Heart right ventricle (tissue), 16 donors: ENCODE results near the gene PPP3CA. TPM values are rescaled to one million over a fixed set of nuclear protein-coding genes. Genes with fewer than 3 reads are reported as not detected.

Source experiments
- ATAC-seq, 8 donors: fragments of 200-7000 bp; cut with Tn5 transposase; one replicate each; pipeline ENCODE4 v1.9.1; 2020; ENCODE audit warnings: mild to moderate bottlenecking in 8 of 8, moderate library complexity in 8 of 8, moderate number of reproducible peaks in 1 of 8
- DNase-seq, 2 donors: peaks; one replicate each; pipeline ENCODE4 v3.0.0-alpha.2; 2020
- H3K27ac ChIP-seq, 10 donors: fragments of 200-600 bp; sonication (generic) in 2 of 10; one replicate each; pipeline versions ENCODE4 v1.5.0 to v1.8.0; 2020 to 2022; ENCODE audit warnings: mild to moderate bottlenecking in 3 of 10
- H3K27me3 ChIP-seq, 7 donors: fragments of 200-600 bp; one replicate each; pipeline ENCODE4 v1.8.0; 2021 to 2022; ENCODE audit warnings: mild to moderate bottlenecking in 2 of 7
- H3K36me3 ChIP-seq, 9 donors: fragments of 200-600 bp; sonication (generic) in 1 of 9; one replicate each; pipeline versions ENCODE4 v1.5.0 to v1.8.0; 2020 to 2022; ENCODE audit warnings: mild to moderate bottlenecking in 2 of 9
- H3K4me1 ChIP-seq, 9 donors: fragments of 200-600 bp; sonication (generic) in 1 of 9; one replicate each; pipeline versions ENCODE4 v1.5.0 to v1.8.0; 2020 to 2022; ENCODE audit warnings: mild to moderate bottlenecking in 4 of 9
- H3K4me3 ChIP-seq, 10 donors: fragments of 200-600 bp; sonication (generic) in 2 of 10; one replicate each; pipeline versions ENCODE4 v1.5.0 to v1.8.0; 2020 to 2022; ENCODE audit warnings: mild to moderate bottlenecking in 7 of 10, moderate library complexity in 2 of 10
- H3K9me3 ChIP-seq, 11 donors: fragments of 200-600 bp in 10 of 11; sonication (generic) in 2 of 11; one replicate each; pipeline versions ENCODE4 v1.5.0 to v1.8.0; 2013 to 2022; ENCODE audit warnings: mild to moderate bottlenecking in 2 of 11, control low read depth in 1 of 11, moderate library complexity in 1 of 11
- CTCF ChIP-seq, 9 donors: fragments of 200-600 bp; sonication (generic) in 2 of 9; IDR thresholded peaks; one replicate each; pipeline versions ENCODE4 v1.5.0 to v1.8.0; 2021 to 2022; ENCODE audit warnings: antibody characterized with exemption in 9 of 9, mild to moderate bottlenecking in 5 of 9, moderate library complexity in 1 of 9
- WGBS, 2 donors: extraction: QIAGEN DNeasy Blood & Tissue Kit; methylation state at CpG; one replicate each; pipeline ENCODE4 v1.1.7; 2013; ENCODE audit warnings: inconsistent platforms in 1 of 2; 5-methylcytosine and 5-hydroxymethylcytosine counted together
- intact Hi-C, 10 donors: fragments of 100-400 bp; cut with DNase I; formaldehyde crosslinking; loops; one replicate each; pipeline versions ENCODE4 v1.11.1 to v1.14.2; 2022
- polyA plus RNA-seq, 2 donors: library from polyadenylated mRNA; stranded (reverse); fragments of 200-250 nt; gene quantifications; one replicate each; pipeline ENCODE4 v1.2.3, GENCODE V29; 2013
- total RNA-seq, 10 donors: library from RNA; stranded (reverse); fragmentation: NEBNext Ultra II Directional in 3 of 10; extraction: Animal tissue kit (Norgen Biotek cat#: 25700) in 3 of 10; gene quantifications; one replicate each; pipeline versions ENCODE4 v1.2.1 to v1.2.4, GENCODE V29; 2021 to 2023
- donor health status: Arrhythmogenic right ventricular cardiomyopathy.
- donor health status: ischemic (EF 13 %, LVEDD 7.1; RV severe dilation, severe dysfunction).
- donor health status: healthy with polysubstance abuse.
- donor health status: DM: no; HTN: yes; CAD: no.
- donor health status: DM: no; HTN: no; CAD: no.
- donor health status: ischemic (EF 25% LVEDD 6.9; RV normal size, moderate dysfunction).
- donor health status: ischemic (EF 25% LVEDD 5.7; RV mildly dilated, moderate dysfunction).
- donor health status: healthy.
- donor health status: DM: yes; HTN: yes; CAD: no.
- donor health status: Ischemic cardiomyopathy.
- donor health status: ischemic (EF 35%, LVEDD 5.7; RV mildly dilated, moderate dysfunction).
- donor health status: nonischemic (EF 11% LVEDD 7.7; RV severe dilation, severe dysfunction).
- donor health status: DM: yes; HTN: yes; CAD: no.
- donor health status: PGD.
- donor health status: ischemic (EF 29% LVEDD 5.4; RV normal size, mild dysfunction).
- donor health status: nonischemic (EF 23%, LVEDD 6.1; RV moderate dilation, normal function).

Gene PPP3CA
- total and polyA plus RNA-seq, 12 donors = 8.1 to 30.8 (median 19.1) TPM

DNA sequence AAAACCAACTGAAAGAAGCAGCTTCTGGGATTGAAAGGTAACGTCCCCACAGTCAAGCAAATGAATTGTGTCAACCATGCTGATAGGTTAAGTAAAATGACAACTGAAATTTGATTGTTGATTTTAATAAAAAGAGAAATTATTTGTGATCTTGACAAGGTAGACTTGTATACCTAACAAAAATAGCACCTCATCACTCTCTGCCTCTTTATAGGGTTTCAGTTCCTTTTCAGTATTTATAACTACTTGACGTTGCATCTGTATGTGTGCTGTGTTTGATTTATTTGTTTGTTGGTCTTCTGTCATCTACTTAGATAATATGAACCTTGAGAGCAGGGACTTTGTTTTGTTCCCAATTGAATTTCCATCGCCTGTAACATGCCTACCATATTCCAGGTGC lies 7.9 kb upstream of the PPP3CA start:
- Histone ChIP-seq H3K27me3 (no peaks in the 10 kb centered on the region), H3K9me3 (no peaks in the 10 kb centered on the region), H3K27ac (no peak overlapping the region), H3K4me3 (no peak overlapping the region), H3K36me3 (no peaks in the 10 kb centered on the region), H3K4me1 (peaks cover 0 to 12% (median 0%) of the 10 kb centered on the region in 9 donors)
- intact Hi-C loops = no loop called here
- ATAC-seq (no peak), DNase-seq (no peak)
- TF ChIP-seq CTCF (IDR thresholded peaks at IDR 0.05) = no peak
- 90 to 94% methylated on average over 3 of the region's 3 CpGs for WGBS, 2 donors

- Histone ChIP-seq H3K27ac (no peak overlapping the region), H3K9me3 (no peaks in the 10 kb centered on the region), H3K27me3 (no peaks in the 10 kb centered on the region), H3K36me3 (no peaks in the 10 kb centered on the region), H3K4me3 (no peak overlapping the region), H3K4me1 (peaks cover 0 to 26% (median 20%) of the 10 kb centered on the region in 9 donors)
- ATAC-seq = no peak
- intact Hi-C loops = loop anchor here in 9 of 10 donors (5.0 to 10.0 kb wide), 15 partner anchors 42 to 385 kb away; no protein-coding TSS in a partner anchor
- no peak for TF ChIP-seq CTCF (IDR thresholded peaks at IDR 0.05)
- DNase-seq = no peak
- WGBS, 2 donors = 94 to 96% methylated on average over 2 of the region's 2 CpGs
Measured at GRCh38 chr4:101349801-101350064, 2.4 kb upstream of the PPP3CA start.

GRCh38 chr4:101348995-101349800 lies 1.9 kb upstream of the PPP3CA start:
- intact Hi-C loops = loop anchor here in 9 of 10 donors (5.0 to 10.0 kb wide), 15 partner anchors 42 to 386 kb away; no protein-coding TSS in a partner anchor
- H3K27ac ChIP-seq = no peak overlapping the region
- no peaks in the 10 kb centered on the region for H3K36me3 ChIP-seq
- DNase-seq = peak; percentile 54 to 57
- no peak for ATAC-seq
- TF ChIP-seq CTCF (IDR thresholded peaks at IDR 0.05) = no peak
- H3K9me3 ChIP-seq = no peaks in the 10 kb centered on the region
- peaks cover 0 to 31% (median 20%) of the 10 kb centered on the region in 9 donors for H3K4me1 ChIP-seq
- 50 to 57% methylated on average over 5 of the region's 5 CpGs for WGBS, 2 donors
- peak overlapping the region in 1 of 10 donors; percentile 81 for H3K4me3 ChIP-seq
- H3K27me3 ChIP-seq = no peaks in the 10 kb centered on the region

GRCh38 chr4:101348367-101348827 lies 1.1 kb upstream of the PPP3CA start:
- DNase-seq (peak in 1 of 2 donors; percentile 25), ATAC-seq (peak in 4 of 8 donors; percentile 2 to 46 (median 10))
- H3K4me3 ChIP-seq = peak overlapping the region; percentile 81 to 95 (median 92)
- TF ChIP-seq CTCF (IDR thresholded peaks at IDR 0.05) = peak in 1 of 9 donors; percentile 0
- H3K9me3 ChIP-seq = no peaks in the 10 kb centered on the region
- H3K27ac ChIP-seq = peak overlapping the region; percentile 91 to 99 (median 96)
- no peaks in the 10 kb centered on the region for H3K36me3 ChIP-seq
- 12 to 16% methylated on average over 24 of the region's 24 CpGs for WGBS, 2 donors
- no peaks in the 10 kb centered on the region for H3K27me3 ChIP-seq
- peaks cover 0 to 36% (median 26%) of the 10 kb centered on the region in 9 donors for H3K4me1 ChIP-seq
- intact Hi-C loops = loop anchor here in 9 of 10 donors (5.0 to 10.0 kb wide), 15 partner anchors 41 to 386 kb away; no protein-coding TSS in a partner anchor
